ENCODE results near the gene GNAO1. TPM values are rescaled to one million over a fixed set of nuclear protein-coding genes. Genes with fewer than 3 reads are reported as not detected.

Gene GNAO1
- total RNA-seq, 1 donor from 2014 or later, result 250 TPM

GRCh38 chr16:56303066-56303715 is 111.9 kb downstream of the GNAO1 start:
- Mint-ChIP-seq H3K27me3 (ENCODE audit: unreplicated experiment) (peaks cover 10% of the 10 kb centered on the region), H3K36me3 (ENCODE audit: unreplicated experiment) (peaks cover 6% of the 10 kb centered on the region), H3K9me3 (ENCODE audit: unreplicated experiment) (peaks cover 10% of the 10 kb centered on the region), H3K4me3 (ENCODE audit: unreplicated experiment) (no peak overlapping the region), H3K27ac (ENCODE audit: unreplicated experiment) (no peak overlapping the region), H3K4me1 (ENCODE audit: low read depth, unreplicated experiment) (peaks cover 28% of the 10 kb centered on the region)
- DNase-seq, result no peak
- TF ChIP-seq CTCF (IDR thresholded peaks at IDR 0.05; ENCODE audit: partially characterized antibody, unreplicated experiment), result no peak

DNA sequence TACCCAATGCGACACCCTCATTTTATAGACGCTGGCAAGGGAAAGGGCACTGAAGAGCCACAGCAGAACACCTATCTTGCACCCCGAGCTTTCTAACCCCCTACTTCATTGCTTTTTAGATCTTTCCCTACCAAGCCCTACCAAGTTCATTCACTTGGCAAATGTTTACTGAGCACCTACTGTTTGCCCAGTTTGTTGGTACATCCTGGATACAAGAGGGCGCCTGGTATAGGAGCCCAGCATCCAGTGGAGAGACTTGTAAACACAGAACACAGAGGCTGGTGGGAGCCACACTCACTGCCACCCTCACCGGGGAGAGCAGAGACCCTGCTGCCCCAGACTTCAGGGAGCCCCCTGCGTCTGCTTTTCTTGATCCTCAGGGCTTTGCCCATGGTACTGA is 112.6 kb downstream of the GNAO1 start:
- Mint-ChIP-seq H3K27ac (ENCODE audit: unreplicated experiment) (no peak overlapping the region), H3K4me1 (ENCODE audit: low read depth, unreplicated experiment) (peaks cover 28% of the 10 kb centered on the region), H3K9me3 (ENCODE audit: unreplicated experiment) (peaks cover 15% of the 10 kb centered on the region), H3K36me3 (ENCODE audit: unreplicated experiment) (peaks cover 6% of the 10 kb centered on the region), H3K27me3 (ENCODE audit: unreplicated experiment) (peaks cover 10% of the 10 kb centered on the region), H3K4me3 (ENCODE audit: unreplicated experiment) (no peak overlapping the region)
- TF ChIP-seq CTCF (IDR thresholded peaks at IDR 0.05; ENCODE audit: partially characterized antibody, unreplicated experiment), result no peak
- no peak for DNase-seq

- no peak for DNase-seq
- no peak overlapping the region for H3K27ac Mint-ChIP-seq (ENCODE audit: unreplicated experiment)
- H3K4me1 Mint-ChIP-seq (ENCODE audit: low read depth, unreplicated experiment), result peaks cover 21% of the 10 kb centered on the region
- peaks cover 17% of the 10 kb centered on the region for H3K9me3 Mint-ChIP-seq (ENCODE audit: unreplicated experiment)
- no peak for TF ChIP-seq CTCF (IDR thresholded peaks at IDR 0.05; ENCODE audit: partially characterized antibody, unreplicated experiment)
- H3K4me3 Mint-ChIP-seq (ENCODE audit: unreplicated experiment), result no peak overlapping the region
- peaks cover 11% of the 10 kb centered on the region for H3K27me3 Mint-ChIP-seq (ENCODE audit: unreplicated experiment)
- H3K36me3 Mint-ChIP-seq (ENCODE audit: unreplicated experiment), result peaks cover 13% of the 10 kb centered on the region
Measured at GRCh38 chr16:56305956-56306565, 114.8 kb downstream of the GNAO1 start.

GRCh38 chr16:56306690-56307533 is 115.6 kb downstream of the GNAO1 start:
- peaks cover 11% of the 10 kb centered on the region for H3K27me3 Mint-ChIP-seq (ENCODE audit: unreplicated experiment)
- no peak for DNase-seq
- peaks cover 17% of the 10 kb centered on the region for H3K4me1 Mint-ChIP-seq (ENCODE audit: low read depth, unreplicated experiment)
- TF ChIP-seq CTCF (IDR thresholded peaks at IDR 0.05; ENCODE audit: partially characterized antibody, unreplicated experiment), result no peak
- H3K27ac Mint-ChIP-seq (ENCODE audit: unreplicated experiment), result no peak overlapping the region
- peaks cover 17% of the 10 kb centered on the region for H3K9me3 Mint-ChIP-seq (ENCODE audit: unreplicated experiment)
- peaks cover 13% of the 10 kb centered on the region for H3K36me3 Mint-ChIP-seq (ENCODE audit: unreplicated experiment)
- no peak overlapping the region for H3K4me3 Mint-ChIP-seq (ENCODE audit: unreplicated experiment)
